Right lobe of liver (tissue), 4 donors: ENCODE data around the gene KIRREL3.

Source experiments
- CTCF ChIP-seq, 4 donors: fragments of 200-600 bp in 3 of 4; fragments of 450-650 bp in 1 of 4; IDR thresholded peaks; one replicate each; pipeline versions ENCODE4 v1.5.1 to v1.8.0; 2016 to 2022; ENCODE audit warnings: antibody characterized with exemption in 4 of 4, mild to moderate bottlenecking in 2 of 4
- POLR2A ChIP-seq: fragments of 450-650 bp; IDR thresholded peaks from one replicate; pipeline ENCODE4 v1.6.1; 2017; ENCODE audit warnings: antibody characterized with exemption, mild to moderate bottlenecking
- donor health status: DM: no; HTN: no; CAD: no.
- donor health status: DM: no; HTN: no; CAD: no.
- donor health status: DM: no; HTN: yes; CAD: no.

- TF ChIP-seq CTCF (IDR thresholded peaks at IDR 0.05) (no peak), POLR2A (no peak)
These were observed 424.7 kb downstream of the KIRREL3 start for GRCh38 chr11:126575849-126576248.
